ENCODE data around the gene TTC13. TPM values are rescaled to one million over a fixed set of nuclear protein-coding genes. Genes with fewer than 3 reads are reported as not detected.

TTC13 gene
- total and polyA plus RNA-seq, 2 of the 13 experiments (the other 11 are each of a cell fraction or from before 2014, with no cell fraction given): 5.8 to 15.9 TPM

DNA sequence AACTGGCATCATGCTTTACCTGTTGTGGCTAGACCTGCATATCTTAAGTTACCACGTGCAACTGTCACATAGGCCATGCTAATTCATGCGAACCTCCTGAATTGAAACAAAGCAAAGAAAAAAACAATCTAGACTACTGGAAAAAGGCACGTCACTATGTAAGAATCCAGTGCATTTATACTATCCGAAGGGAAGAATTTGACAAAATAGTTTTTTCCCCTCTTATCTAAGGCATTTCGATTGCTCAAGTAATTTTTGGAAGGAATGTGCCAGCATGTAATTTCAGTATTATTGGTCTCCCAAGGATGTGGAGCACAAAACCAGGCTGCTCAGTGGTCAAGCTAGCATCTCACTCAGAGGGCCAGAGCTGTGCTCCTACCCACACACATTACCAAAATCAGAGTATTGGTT, 78.8 kb downstream of the TTC13 start:
- in situ Hi-C loops (cut with HindIII; ENCODE audit: extremely low pct_ligation_motif_present, low pct_unique_long_range_greater_than_20kb): no loop called here
- POLR2A ChIA-PET: no interaction called here
- Histone ChIP-seq H3K9ac (ENCODE audit: insufficient read depth, low read depth, low read length) (no peak overlapping the region), H4K20me1 (ENCODE audit: insufficient read depth, low read length) (no peaks in the 10 kb centered on the region), H3K4me2 (ENCODE audit: low read depth, low read length) (no peak overlapping the region), H3K4me1 (ENCODE audit: insufficient read depth, low read length) (peaks cover 5% of the 10 kb centered on the region; the same call in 1 of the 2 replicates), H3K4me3 (replicated peaks in 1 of 3; ENCODE audit: insufficient read depth in 1 of 3, low read depth in 2 of 3, low read length in 3 of 3) (no peak overlapping the region), H3K27me3 (ENCODE audit: control insufficient read depth in 1 of 2, insufficient read depth in 2 of 2, low read length in 2 of 2) (no peaks in the 10 kb centered on the region; a peak in 1 of 5 replicates), H3K79me2 (ENCODE audit: insufficient read depth, low read length) (no peaks in the 10 kb centered on the region), H3K9me3 (ENCODE audit: low read length) (no peaks in the 10 kb centered on the region), H3K36me3 (replicated peaks in 1 of 2; ENCODE audit: control insufficient read depth in 1 of 2, insufficient read depth in 2 of 2, low read length in 2 of 2) (no peaks in the 10 kb centered on the region), H2AFZ (ENCODE audit: low read length) (no peak overlapping the region), H3K27ac (ENCODE audit: extremely low read length, insufficient read depth, low read length) (no peak overlapping the region)
- intact Hi-C loops (cut with micrococcal nuclease; ENCODE audit: unreplicated experiment): no loop called here
- no peak for ATAC-seq
- no peak for DNase-seq (ENCODE audit: low spot score)
- BruUV-seq (replicated peaks): no TSS peak
- TF ChIP-seq ZNF317 (CRISPR knock-in tag; IDR thresholded peaks at IDR 0.05): no peak
- TF ChIP-seq, protein P1, sequence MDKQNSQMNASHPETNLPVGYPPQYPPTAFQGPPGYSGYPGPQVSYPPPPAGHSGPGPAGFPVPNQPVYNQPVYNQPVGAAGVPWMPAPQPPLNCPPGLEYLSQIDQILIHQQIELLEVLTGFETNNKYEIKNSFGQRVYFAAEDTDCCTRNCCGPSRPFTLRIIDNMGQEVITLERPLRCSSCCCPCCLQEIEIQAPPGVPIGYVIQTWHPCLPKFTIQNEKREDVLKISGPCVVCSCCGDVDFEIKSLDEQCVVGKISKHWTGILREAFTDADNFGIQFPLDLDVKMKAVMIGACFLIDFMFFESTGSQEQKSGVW (CRISPR knock-in tag; IDR thresholded peaks at IDR 0.05; ENCODE audit: borderline replicate concordance): no peak
- no peak for TF ChIP-seq SIN3A (IDR thresholded peaks at IDR 0.05; ENCODE audit: borderline replicate concordance, low read depth, low read length)
- TF ChIP-seq SYNCRIP (IDR thresholded peaks at IDR 0.05; ENCODE audit: insufficient read depth, low read depth, low read length): no peak
- no peak for TF ChIP-seq ZFYVE20 (CRISPR knock-in tag; IDR thresholded peaks at IDR 0.05; ENCODE audit: borderline replicate concordance, low read depth)
- TF ChIP-seq KMT2A (CRISPR knock-in tag; IDR thresholded peaks at IDR 0.05): no peak
- TF ChIP-seq SSRP1 (CRISPR knock-in tag; IDR thresholded peaks at IDR 0.05): no peak
- no peak for TF ChIP-seq ZNF160 (CRISPR knock-in tag; IDR thresholded peaks at IDR 0.05)
- TF ChIP-seq ZBTB42 (CRISPR knock-in tag; IDR thresholded peaks at IDR 0.05): no peak
- TF ChIP-seq ZFY (CRISPR knock-in tag; IDR thresholded peaks at IDR 0.05): no peak
- TF ChIP-seq, protein P2, sequence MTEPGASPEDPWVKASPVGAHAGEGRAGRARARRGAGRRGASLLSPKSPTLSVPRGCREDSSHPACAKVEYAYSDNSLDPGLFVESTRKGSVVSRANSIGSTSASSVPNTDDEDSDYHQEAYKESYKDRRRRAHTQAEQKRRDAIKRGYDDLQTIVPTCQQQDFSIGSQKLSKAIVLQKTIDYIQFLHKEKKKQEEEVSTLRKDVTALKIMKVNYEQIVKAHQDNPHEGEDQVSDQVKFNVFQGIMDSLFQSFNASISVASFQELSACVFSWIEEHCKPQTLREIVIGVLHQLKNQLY (CRISPR knock-in tag; IDR thresholded peaks at IDR 0.05): no peak
- TF ChIP-seq ZNF225 (CRISPR knock-in tag; IDR thresholded peaks at IDR 0.05): no peak
- no peak for TF ChIP-seq ZNF746 (CRISPR knock-in tag; IDR thresholded peaks at IDR 0.05)
- no peak for TF ChIP-seq SOX13 (IDR thresholded peaks at IDR 0.05)
- TF ChIP-seq SOX13 (CRISPR knock-in tag; conservative IDR thresholded peaks at IDR 0.05 in 1 of 2, IDR thresholded peaks at IDR 0.05 in 1 of 2): no peak
- no peak for TF ChIP-seq ZNF747 (CRISPR knock-in tag; IDR thresholded peaks at IDR 0.05; ENCODE audit: borderline replicate concordance)
- no peak for TF ChIP-seq ZNF292 (CRISPR knock-in tag; IDR thresholded peaks at IDR 0.05; ENCODE audit: borderline replicate concordance, low read depth)
- no peak for FAIRE-seq
- CTCF ChIA-PET (ENCODE audit: low intra/inter-chr PET ratio, low total read pairs): no interaction called here
- 67% methylated on average over 5 of the region's 5 CpGs for WGBS (ENCODE audit: low lambda C conversion rate)
